MCF 10A (cell line): ENCODE data around the gene HLA-DQB1. TPM values are rescaled to one million over a fixed set of nuclear protein-coding genes. Genes with fewer than 3 reads are reported as not detected.

Experiments
- BruUV-seq: library from RNA; stranded (reverse); fragments of 400-500 nt; replicated peaks from 2 replicates; lab custom pipeline; 2021; lab: Mats Ljungman, UMichigan
- CTCF ChIA-PET: fragments of 300-600 bp; sonication (Branson Sonifier 250); formaldehyde crosslinking; extraction: SDS; loops from one replicate; lab custom pipeline; 2021; ENCODE audit warnings: antibody characterized with exemption, inconsistent platforms; lab: Yijun Ruan, JAX
- POLR2A ChIA-PET: fragments of 300-600, 350-650 bp; sonication (Branson Sonifier 250); formaldehyde crosslinking; extraction: SDS; loops from one replicate; lab custom pipeline; 2020; ENCODE audit warnings: antibody characterized with exemption, inconsistent platforms; lab: Yijun Ruan, JAX
- DNase-seq: peaks from one replicate; pipeline ENCODE4 v3.0.0-alpha.2; 2018; ENCODE audit not compliant: unreplicated experiment
- H3K27ac Mint-ChIP-seq: one replicate; pipeline ENCODE4 v1.8.0; 2022; ENCODE audit warnings: mild to moderate bottlenecking, low read depth, mixed read lengths; ENCODE audit not compliant: unreplicated experiment
- H3K27me3 Mint-ChIP-seq: one replicate; pipeline ENCODE4 v1.8.0; 2022; ENCODE audit warnings: mixed read lengths; ENCODE audit not compliant: insufficient read depth, unreplicated experiment
- H3K36me3 Mint-ChIP-seq: one replicate; pipeline ENCODE4 v1.8.0; 2022; ENCODE audit warnings: mild to moderate bottlenecking, moderate library complexity, mixed read lengths; ENCODE audit not compliant: insufficient read depth, unreplicated experiment
- H3K4me1 Mint-ChIP-seq: one replicate; pipeline ENCODE4 v1.8.0; 2022; ENCODE audit warnings: mixed read lengths; ENCODE audit not compliant: insufficient read depth, unreplicated experiment
- H3K4me3 Mint-ChIP-seq: one replicate; pipeline ENCODE4 v1.8.0; 2022; ENCODE audit warnings: mild to moderate bottlenecking, moderate library complexity, mixed read lengths; ENCODE audit not compliant: unreplicated experiment
- H3K9me3 Mint-ChIP-seq: one replicate; pipeline ENCODE4 v1.8.0; 2022; ENCODE audit warnings: mixed read lengths; ENCODE audit not compliant: unreplicated experiment
- CTCF ChIP-seq: fragments of 200-600 bp; IDR thresholded peaks from one replicate; pipeline ENCODE4 v1.8.0; 2022; ENCODE audit warnings: antibody characterized with exemption, mild to moderate bottlenecking; ENCODE audit not compliant: unreplicated experiment
- intact Hi-C: fragments of 100-400 bp; cut with micrococcal nuclease; formaldehyde crosslinking; loops from 2 replicates; pipeline ENCODE4 v1.14.1; 2022
- total RNA-seq: library from RNA; stranded (reverse); gene quantifications from 2 replicates; pipeline ENCODE4 v1.2.3, GENCODE V29; 2022

The HLA-DQB1 gene
- total RNA-seq, 1 experiment from 2014 or later: not detected

DNA sequence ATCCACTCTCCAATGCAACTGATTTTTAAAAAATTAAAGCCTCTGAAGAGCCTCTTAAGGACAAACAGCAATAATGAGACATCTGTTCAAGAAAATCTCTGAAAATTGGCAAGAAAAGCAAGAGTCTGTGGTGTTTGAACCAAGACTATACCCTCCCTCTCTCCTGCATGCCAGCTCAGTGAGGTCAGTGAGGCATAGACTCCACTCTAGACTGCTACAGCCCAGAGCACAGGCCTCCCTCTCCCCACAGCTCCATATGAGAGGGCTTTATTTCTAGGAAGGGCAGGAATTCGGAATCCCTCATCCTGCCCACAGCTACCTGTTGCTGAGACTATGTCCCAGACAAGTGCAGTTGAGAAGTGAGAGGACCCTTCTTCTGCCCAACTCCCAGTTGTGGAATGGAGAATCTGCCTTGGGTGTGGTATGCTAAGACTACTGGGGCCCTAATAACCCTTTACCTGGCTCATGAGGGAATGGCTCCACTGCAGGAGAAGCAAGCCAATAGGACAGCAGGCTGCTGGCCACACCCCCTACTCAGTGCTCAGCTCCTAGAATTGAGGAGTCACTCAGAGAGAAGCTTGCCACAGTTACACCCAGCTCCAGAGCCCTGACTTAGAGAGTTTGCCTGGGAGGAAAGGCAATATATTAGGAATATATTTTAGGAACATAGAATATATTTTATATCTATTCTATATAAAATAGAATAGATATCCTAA lies 51.9 kb downstream of the HLA-DQB1 start:
- peaks cover 13% of the 10 kb centered on the region for H3K36me3 Mint-ChIP-seq
- CTCF ChIA-PET: no interaction called here
- BruUV-seq: no TSS peak
- DNase-seq: no peak
- H3K9me3 Mint-ChIP-seq: no peaks in the 10 kb centered on the region
- intact Hi-C loops: no loop called here
- no peak overlapping the region for H3K27ac Mint-ChIP-seq
- TF ChIP-seq CTCF: no peak
- H3K4me1 Mint-ChIP-seq: no peaks in the 10 kb centered on the region
- peaks cover 52% of the 10 kb centered on the region for H3K27me3 Mint-ChIP-seq
- no peak overlapping the region for H3K4me3 Mint-ChIP-seq
- POLR2A ChIA-PET: no interaction called here

DNA sequence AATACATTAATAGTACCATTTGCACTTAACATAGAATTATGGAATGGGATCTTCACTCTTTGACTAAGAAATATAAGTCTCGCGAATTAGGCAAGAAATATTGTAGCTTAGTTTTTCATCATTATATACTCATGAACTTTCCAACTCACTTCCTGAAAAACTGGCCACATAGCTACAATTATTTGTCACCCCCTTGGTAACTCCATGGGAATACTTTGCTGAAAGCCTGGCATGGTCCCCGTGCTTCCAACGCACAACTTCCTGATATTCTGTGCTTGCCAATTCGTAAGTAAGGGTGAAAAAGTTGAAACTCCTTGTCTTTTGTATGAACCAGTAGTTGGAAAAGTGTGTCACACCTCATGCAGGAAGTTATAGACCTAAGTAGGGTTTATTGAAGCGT lies 53.0 kb downstream of the HLA-DQB1 start:
- H3K4me1 Mint-ChIP-seq: no peaks in the 10 kb centered on the region
- H3K4me3 Mint-ChIP-seq: no peak overlapping the region
- no TSS peak for BruUV-seq
- no peak overlapping the region for H3K27ac Mint-ChIP-seq
- intact Hi-C loops: no loop called here
- H3K9me3 Mint-ChIP-seq: no peaks in the 10 kb centered on the region
- peaks cover 13% of the 10 kb centered on the region for H3K36me3 Mint-ChIP-seq
- TF ChIP-seq CTCF: no peak
- DNase-seq: no peak
- peaks cover 48% of the 10 kb centered on the region for H3K27me3 Mint-ChIP-seq
- ChIA-PET POLR2A (interaction anchor here (1.2 kb wide), 1 partner anchor 31 kb away, joined by 3 read pairs; no protein-coding TSS in a partner anchor), CTCF (no interaction called here)

- Mint-ChIP-seq H3K27ac (no peak overlapping the region), H3K27me3 (peaks cover 52% of the 10 kb centered on the region), H3K4me3 (no peak overlapping the region), H3K9me3 (no peaks in the 10 kb centered on the region), H3K4me1 (no peaks in the 10 kb centered on the region), H3K36me3 (peaks cover 3% of the 10 kb centered on the region)
- no peak for DNase-seq
- intact Hi-C loops: no loop called here
- ChIA-PET CTCF (no interaction called here), POLR2A (no interaction called here)
- no TSS peak for BruUV-seq
- TF ChIP-seq CTCF: no peak
Measured at GRCh38 chr6:32610682-32611296, 55.7 kb downstream of the HLA-DQB1 start.

DNA sequence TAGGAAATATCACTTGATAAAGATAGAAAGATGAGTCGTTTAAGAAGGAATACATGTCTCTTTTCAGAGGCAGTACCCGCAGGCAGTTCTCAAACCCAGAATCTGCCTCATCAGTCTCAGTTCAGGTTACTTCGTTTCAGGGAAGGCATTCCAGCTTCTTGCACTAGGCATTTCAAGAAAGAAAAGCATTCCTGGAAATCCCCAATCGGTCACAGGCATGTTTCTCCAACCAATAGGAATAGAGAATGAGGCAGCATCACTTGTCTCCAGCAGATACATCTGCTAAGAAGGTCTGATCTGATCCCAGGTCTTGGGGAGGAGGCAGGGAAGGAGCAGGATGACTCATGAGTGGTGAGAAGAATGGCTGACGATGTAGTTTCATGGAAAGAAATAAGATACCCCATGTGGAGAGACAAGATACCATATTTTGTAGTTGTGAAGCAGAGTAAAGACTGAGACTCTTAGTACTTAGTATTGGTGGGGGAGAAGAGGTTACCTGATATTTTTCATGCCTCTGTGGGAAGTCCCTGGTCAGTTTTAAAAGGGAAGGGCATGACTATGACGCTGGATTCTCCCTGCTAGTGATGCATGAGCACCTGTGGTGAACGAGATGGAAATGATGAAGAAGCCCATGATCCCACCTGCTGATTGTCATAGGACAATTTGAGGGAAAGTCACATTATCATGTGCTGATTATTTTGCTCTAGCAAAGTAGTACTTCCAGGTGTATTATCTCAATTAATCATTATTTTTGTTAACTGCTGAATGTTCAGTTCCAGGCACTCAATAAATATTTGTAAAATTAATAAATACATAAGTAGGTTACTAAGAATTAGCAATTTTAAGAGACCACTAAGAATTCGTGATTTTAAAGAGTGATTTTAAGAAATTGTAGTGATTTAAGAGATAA lies 56.5 kb downstream of the HLA-DQB1 start:
- BruUV-seq: no TSS peak
- H3K27me3 Mint-ChIP-seq: peaks cover 52% of the 10 kb centered on the region
- no peaks in the 10 kb centered on the region for H3K4me1 Mint-ChIP-seq
- no peaks in the 10 kb centered on the region for H3K9me3 Mint-ChIP-seq
- H3K36me3 Mint-ChIP-seq: no peaks in the 10 kb centered on the region
- intact Hi-C loops: no loop called here
- no peak overlapping the region for H3K27ac Mint-ChIP-seq
- no peak for TF ChIP-seq CTCF
- peak; percentile 95 for DNase-seq
- ChIA-PET CTCF (no interaction called here), POLR2A (interaction anchor here (0.6 kb wide), 1 partner anchor 13 kb away, joined by 3 read pairs; no protein-coding TSS in a partner anchor)
- H3K4me3 Mint-ChIP-seq: no peak overlapping the region
